ENCODE data around the gene STX1A. TPM values are rescaled to one million over a fixed set of nuclear protein-coding genes. Genes with fewer than 3 reads are reported as not detected.

STX1A gene
- 14.0 and 17.9 TPM in 2 replicates for total RNA-seq

GRCh38 chr7:73718905-73719805, at the start of gene STX1A:
Gene STX1A (minus strand): TSS chr7:73719669. CDS start chr7:73719631, 38 bp downstream.

GRCh38 chr7:73738612-73739386, 19.3 kb upstream of the STX1A start, which contains the start of gene ABHD11:
Gene ABHD11 (minus strand): TSS chr7:73738802. CDS start chr7:73738770, 32 bp downstream.

GRCh38 chr7:73683056-73683787, 36.2 kb downstream of the STX1A start, which contains the start of the genes BUD23 and DNAJC30:
Gene BUD23 (plus strand): TSS chr7:73683597. CDS start chr7:73683626, 29 bp downstream.
Gene DNAJC30 (minus strand): TSS chr7:73683453. CDS start chr7:73683423, 30 bp downstream.

GRCh38 chr7:73667344-73668102, 51.9 kb downstream of the STX1A start, which contains the start of gene VPS37D:
Gene VPS37D (plus strand): TSS chr7:73667831. CDS start chr7:73667959, 128 bp downstream.

Small RNA genes within 50 kb of the gene (small RNA-seq; reads per million reads assigned to genes)
- not detected for gene MIR4284
- not detected for gene RN7SL265P

Other genes starting within 250 kb of the STX1A start
- gene BAZ1B, start 197.4 kb downstream of the STX1A start, total RNA-seq, result 45.7 and 63.6 TPM in 2 replicates
- gene BCL7B, start 162.0 kb downstream of the STX1A start, total RNA-seq, result 35.9 and 37.2 TPM in 2 replicates
- gene TBL2, start 141.1 kb downstream of the STX1A start, total RNA-seq, result 44.0 and 52.3 TPM in 2 replicates
- gene MLXIPL, start 95.1 kb downstream of the STX1A start, total RNA-seq, result not detected in 2 replicates
- gene VPS37D, start 51.8 kb downstream of the STX1A start, total RNA-seq, result 2.5 and 3.9 TPM in 2 replicates
- 2.6 and 3.0 TPM in 2 replicates for gene DNAJC30, start 36.2 kb downstream of the STX1A start, total RNA-seq
- 34.0 and 35.4 TPM in 2 replicates for gene BUD23, start 36.1 kb downstream of the STX1A start, total RNA-seq
- gene ABHD11, start 19.1 kb upstream of the STX1A start, total RNA-seq, result 8.5 and 8.8 TPM in 2 replicates
- 0.98 TPM in 1 of 2 replicates, not detected in the other for gene CLDN3, start 50.6 kb upstream of the STX1A start, total RNA-seq
- gene CLDN4, start 111.3 kb upstream of the STX1A start, total RNA-seq, result under 0.01 TPM in 2 replicates
- 0.98 TPM in 1 of 2 replicates, not detected in the other for gene METTL27, start 122.8 kb upstream of the STX1A start, total RNA-seq
- gene TMEM270, start 141.5 kb upstream of the STX1A start, total RNA-seq, result not detected in 2 replicates